HG03571 (cell line): ENCODE measurements around the gene GSTT4.
"Not testable (repeated sequence)": the region's sequence is repeated elsewhere in the genome, so short reads cannot be mapped to it uniquely, and the experiment has no call there.

Experiments used
- ATAC-seq: cut with Tn5 transposase; IDR thresholded peaks from one replicate; pipeline ENCODE4 v1.9.1; 2021; ENCODE audit not compliant: unreplicated experiment

GSTT4 gene

DNA sequence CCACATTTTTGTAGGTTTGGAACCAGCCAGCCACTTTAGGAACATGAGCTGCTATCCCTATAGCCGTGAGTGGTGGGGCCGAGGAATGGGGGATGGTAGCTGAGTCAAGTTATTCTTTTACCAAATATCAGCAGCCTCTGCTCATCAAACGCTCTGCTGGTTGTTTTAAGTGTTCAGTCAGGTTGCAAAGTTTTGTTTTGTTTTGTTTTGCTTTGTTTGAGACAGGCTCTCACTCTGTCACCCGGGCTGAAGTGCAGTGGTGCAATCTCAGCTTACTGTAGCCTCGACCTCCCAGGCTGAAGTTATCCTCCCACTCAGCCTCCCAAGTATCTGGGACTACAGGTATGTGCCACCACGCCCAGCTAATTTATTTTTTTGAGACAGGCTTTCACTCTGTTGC lies 20.2 kb upstream of the GSTT4 start:
- ATAC-seq, result no peak

GRCh38 chr22:24024354-24024753 lies 19.1 kb upstream of the GSTT4 start:
- ATAC-seq, result no peak

DNA sequence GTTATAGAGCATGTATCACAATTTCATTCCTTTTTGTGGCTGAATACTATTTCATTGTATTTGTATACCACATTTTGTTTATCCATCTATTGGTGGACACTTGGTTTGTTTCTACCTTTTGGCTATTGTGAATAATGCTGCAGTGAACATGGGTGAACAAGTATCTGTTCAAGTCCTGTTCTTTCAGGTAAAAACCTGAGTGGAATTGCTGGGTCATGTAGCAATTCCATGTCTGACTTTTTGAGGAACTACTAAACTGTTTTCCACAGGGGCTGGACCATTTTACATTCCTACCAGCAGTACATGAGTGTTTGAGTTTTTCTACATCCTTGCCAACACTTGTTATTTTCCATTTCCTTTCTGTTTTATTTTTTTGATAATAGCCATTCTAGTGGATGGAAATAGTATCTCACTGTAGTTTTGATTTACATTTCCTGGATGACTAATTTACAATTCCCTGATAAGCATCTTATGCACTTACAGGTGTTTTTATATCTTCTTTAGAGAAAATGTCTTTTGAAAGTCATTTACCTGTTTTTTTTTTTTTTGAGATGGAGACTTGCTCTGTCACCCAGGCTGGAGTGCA lies 18.0 kb upstream of the GSTT4 start:
- no peak for ATAC-seq

DNA sequence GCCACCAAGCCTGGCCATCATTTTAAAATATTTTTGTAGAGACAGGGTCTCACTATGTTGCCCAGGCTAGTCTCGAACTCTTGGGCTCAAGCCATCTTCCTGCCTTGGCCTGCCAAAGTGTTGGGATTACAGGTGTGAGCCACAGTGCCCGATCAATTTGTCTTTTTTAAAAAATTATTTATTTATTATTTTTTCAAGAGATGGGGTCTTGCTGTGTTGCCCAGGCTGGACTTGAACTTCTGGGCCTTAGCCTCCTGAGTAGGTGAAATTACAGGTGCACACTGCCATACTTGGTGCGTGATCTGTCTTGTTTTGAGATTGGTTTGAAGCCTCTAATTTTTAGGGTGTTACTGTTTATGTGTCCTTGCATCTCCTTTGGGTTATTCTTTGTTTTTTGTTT lies 16.1 kb upstream of the GSTT4 start:
- no peak for ATAC-seq

DNA sequence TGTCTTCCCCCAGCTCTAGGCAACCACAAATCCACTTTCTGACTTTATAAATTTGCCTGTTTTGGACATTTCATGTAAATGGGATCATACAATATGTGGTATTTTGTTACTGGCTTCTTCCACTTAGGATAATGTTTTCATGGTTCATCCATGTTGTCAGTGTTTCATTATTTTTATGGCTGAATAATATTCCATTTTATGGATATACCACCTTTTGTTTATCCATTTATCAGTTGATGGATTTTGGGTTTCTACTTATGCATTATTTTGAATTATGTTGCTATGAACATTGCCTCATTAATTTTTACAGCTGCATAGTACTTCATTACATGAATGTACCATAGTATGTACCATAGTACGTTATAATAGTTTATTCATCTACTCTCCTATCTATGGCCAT lies 10.9 kb upstream of the GSTT4 start:
- no peak for ATAC-seq

- no peak for ATAC-seq
Measured at GRCh38 chr22:24011735-24012068, 6.4 kb upstream of the GSTT4 start.

DNA sequence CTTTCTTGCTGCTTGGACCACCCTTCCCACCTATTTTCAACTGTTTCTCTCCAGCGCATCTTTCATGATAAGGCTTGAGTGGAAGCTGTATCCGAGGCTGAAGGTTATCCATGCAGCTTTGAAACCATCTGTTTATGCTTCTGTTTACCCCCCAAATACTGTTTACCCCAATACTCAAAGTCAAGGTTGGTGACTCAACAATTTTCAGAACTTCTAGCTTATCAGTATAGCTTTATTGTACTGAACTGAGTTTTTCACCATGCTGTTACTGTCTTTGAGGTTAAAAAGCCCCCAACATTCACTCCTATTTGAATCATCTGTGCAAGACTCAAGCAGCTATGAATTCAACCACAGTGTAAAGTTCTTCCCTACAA lies 4.8 kb upstream of the GSTT4 start:
- ATAC-seq, result no peak

DNA sequence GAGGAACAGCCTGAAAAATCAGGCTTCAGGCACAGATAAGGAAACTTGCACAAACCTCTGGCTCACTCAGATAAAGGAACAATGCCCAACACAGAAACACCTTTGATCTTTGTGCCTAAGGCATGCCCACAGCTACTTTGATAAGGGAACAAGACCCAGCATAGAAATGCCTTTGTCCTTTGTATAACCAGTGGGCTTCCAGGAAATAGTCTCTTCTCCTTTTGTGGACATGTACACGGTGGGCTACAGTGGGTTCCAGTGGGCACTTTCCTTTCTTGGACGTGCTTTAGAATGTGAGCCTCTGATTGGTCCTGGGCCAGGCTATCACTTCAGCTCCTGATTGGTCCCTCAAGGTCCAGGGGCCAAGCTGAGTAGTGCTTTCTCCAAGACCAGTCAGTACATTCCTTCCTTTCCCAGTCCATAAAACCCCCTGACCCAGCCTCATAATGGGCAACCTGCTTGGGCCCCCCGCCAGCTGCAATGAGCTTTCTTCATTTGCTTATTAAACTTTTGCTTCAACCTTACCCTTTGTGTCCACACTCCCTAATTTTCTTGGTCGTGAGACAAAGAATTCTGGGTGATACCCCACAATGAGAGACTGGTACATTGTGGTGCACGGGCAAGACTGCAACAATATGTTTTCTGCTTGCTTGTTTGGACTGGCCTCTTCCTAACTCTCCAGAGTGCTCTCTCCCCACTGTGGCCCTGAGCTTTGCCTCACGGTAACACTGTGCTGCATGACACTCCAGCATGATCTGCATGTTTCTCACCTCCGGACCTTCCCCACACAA lies 4.2 kb upstream of the GSTT4 start:
- no peak for ATAC-seq

GRCh38 chr22:24008381-24009226 lies 3.4 kb upstream of the GSTT4 start:
- no peak for ATAC-seq

- ATAC-seq, result no peak
Measured at GRCh38 chr22:24008022-24008283, 2.7 kb upstream of the GSTT4 start.

DNA sequence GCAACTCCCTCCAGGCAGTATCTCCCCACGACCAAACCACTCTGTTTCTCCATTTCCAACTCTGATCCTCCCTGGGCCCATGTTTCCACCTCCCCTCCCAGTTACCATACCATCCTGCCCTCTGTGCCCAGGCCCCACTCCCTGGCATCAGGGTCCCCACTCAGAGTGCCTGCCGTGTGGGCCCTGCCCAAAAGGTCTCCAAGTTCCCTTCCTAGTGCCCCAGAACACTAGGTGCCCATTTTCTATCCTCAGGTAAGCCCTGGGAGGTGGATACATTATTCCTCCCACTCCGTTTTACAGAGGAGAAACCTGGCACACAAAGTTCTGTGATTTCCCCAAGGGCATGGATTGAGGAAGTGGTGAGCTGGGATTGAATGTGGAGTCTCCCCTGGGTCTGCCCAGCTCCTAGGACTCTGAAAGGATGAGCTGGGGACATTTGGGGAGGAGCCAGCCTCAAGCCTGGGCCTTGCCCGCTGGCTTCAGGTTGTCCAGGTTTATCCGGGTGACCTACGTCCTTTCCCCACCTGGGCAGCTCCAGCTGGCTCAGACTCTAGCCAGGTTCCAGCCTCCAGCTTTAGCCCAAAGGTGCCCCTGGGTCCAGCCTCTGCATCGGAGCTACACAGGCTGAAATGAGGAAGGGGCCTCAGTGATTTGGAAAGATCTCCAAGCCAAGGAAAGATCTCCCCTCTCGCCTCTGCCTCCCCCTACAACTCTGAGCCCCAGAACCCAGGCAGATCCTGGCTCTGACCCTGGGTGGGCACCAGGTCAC lies 2.2 kb upstream of the GSTT4 start:
- ATAC-seq, result no peak

- ATAC-seq, result no peak
Measured at GRCh38 chr22:24006914-24007214, 1.6 kb upstream of the GSTT4 start.

DNA sequence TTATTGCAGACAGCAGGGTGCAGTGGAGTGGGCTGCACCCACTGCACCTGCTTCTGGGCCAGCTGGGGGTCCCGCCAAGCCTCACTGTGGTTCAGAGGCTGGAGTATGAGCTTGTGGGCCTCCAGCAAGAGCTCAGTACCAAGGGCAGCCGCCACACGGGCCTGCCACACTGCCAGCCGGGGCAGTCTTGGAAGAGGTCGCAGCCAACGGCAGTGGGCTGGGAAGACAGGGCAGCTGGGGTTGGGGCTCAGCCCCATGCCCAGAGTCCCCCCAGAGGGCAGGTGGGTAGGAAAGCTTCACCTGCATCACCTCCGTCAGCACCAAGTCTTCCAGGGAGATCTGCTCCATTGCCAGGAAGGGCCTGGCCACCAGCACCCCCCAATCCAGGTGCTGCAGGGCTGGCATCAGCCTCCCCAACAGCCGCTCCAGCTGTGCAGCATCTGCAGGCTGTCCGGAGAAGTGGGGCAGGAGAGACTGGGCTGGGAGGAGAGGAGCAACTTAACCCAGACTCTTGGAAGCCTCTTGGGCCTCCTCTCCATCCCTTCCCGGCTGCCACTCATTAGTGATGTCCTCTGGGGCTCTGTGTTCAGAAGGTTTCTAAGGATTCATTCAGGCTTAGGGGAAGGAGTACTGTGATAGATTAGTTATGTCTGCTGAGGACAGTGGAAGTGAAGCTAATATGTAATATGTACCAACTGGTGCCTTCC lies 1.1 kb upstream of the GSTT4 start:
- no peak for ATAC-seq

DNA sequence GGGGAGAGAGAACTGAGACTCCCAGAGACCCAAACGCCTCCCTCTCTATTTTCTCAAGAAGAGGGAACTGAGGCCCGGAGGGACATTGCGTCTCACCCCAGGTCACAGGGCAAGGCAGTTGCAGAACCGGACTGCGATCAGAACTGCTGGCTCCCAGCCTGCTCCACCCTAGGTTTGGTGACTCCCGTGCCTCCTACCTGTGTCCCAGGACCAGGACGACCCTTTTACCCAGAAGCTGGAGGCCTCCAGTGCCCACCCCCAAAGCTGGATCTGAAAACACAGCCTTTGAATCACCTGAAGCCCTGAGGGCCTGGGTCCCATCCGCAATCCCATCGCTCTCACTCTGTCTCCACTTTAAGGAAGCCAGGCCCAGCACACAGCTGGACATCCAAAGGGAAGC lies 1.4 kb downstream of the GSTT4 start:
- ATAC-seq, result no peak

DNA sequence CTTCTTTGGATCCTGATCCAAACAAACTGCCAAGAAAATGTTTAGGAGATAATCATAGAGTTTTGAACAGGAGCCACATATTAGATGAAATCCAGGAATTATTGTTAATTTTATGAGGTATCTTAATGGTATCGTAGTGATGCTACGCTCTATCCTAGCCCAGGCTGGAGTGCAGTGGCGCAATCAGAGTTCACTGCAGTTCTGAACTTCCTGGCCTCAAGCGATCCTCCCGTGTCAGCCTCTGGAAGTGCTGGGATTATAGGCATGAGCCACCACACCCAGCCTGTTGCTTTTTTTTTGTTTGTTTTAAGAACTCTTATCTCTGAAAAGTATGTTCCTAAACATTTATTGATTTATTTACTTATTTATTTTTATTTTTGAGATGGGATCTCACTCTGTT lies 2.4 kb downstream of the GSTT4 start:
- no peak for ATAC-seq

GRCh38 chr22:24002272-24002671 lies 3.0 kb downstream of the GSTT4 start:
- ATAC-seq, result no peak

DNA sequence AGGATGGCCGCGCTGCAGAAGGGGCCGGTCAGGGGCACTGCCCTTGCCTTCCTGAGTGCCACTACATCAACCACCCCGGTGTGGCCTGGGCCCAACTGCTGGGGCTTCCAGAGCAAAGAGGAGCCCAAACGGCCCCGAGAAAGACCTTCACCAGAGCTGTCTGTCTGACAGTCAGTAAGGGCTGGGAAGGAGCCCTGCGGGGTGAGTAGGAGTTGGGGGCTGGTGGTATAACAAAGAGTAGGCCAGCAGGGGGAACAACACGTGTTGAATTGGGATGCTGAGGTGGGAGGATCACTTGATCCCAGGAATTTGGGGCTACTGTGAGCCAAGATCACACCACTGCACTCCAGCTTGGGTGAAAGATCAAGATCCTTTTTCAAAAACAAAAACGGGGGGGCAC lies 3.9 kb downstream of the GSTT4 start:
- no peak for ATAC-seq

DNA sequence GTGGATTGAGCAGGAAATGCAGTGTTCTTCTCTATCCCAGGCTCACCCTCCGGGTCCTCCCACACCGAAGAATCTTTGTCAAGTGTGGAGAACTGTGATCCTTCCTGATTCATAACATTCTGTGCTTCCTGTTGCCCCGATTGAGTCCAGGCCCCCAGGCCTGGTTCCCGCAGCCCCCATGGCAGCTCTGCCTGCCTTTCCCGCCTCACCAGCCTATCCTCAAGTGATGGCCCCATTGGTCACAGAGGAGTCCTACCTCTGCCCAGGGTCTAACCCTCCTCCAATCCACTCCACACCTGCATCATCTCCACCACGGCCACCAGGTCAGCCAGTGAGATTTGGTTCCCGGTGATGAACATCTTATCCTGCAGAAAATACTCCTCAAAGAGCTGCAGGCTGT lies 5.5 kb downstream of the GSTT4 start:
- ATAC-seq, result not testable (repeated sequence)

- no peak for ATAC-seq
Measured at GRCh38 chr22:23997092-23997491, 8.2 kb downstream of the GSTT4 start.

- not testable (repeated sequence) for ATAC-seq
Measured at GRCh38 chr22:23993581-23994177, 11.6 kb downstream of the GSTT4 start.

GRCh38 chr22:23993080-23993479 lies 12.2 kb downstream of the GSTT4 start:
- ATAC-seq, result not testable (repeated sequence)
